GM23338 (cell line): ENCODE results near the gene TIMP3. TPM values are rescaled to one million over a fixed set of nuclear protein-coding genes. Genes with fewer than 3 reads are reported as not detected.

Experiments
- ATAC-seq: fragments of 200-7000 bp; cut with Tn5 transposase; 3 replicates; pipeline ENCODE4 v1.9.1; 2020
- DNase-seq: peaks from one replicate; pipeline ENCODE4 v3.0.0-alpha.2; 2015; ENCODE audit warnings: low spot score
- H2AFZ ChIP-seq: fragments of 200-600 bp; sonication (generic); 2 replicates; pipeline ENCODE4 v1.8.0; 2016; ENCODE audit warnings: antibody characterized with exemption, mild to moderate bottlenecking, moderate library complexity
- H3F3A ChIP-seq: fragments of 200-600 bp; sonication (generic); replicated peaks from 2 replicates; pipeline ENCODE4 v1.8.0; 2017; ENCODE audit warnings: antibody characterized with exemption, mixed run types, low read depth
- H3K27ac ChIP-seq: fragments of 200-600 bp; sonication (generic); 2 replicates; pipeline ENCODE4 v1.6.1; 2016; ENCODE audit warnings: low read depth
- H3K27me3 ChIP-seq: fragments of 200-600 bp; sonication (generic); 2 replicates; pipeline ENCODE4 v1.8.0; 2016; ENCODE audit warnings: mild to moderate bottlenecking, mixed run types, moderate library complexity; ENCODE audit not compliant: insufficient read depth
- H3K36me3 ChIP-seq: fragments of 200-600 bp; sonication (generic); 2 replicates; pipeline ENCODE4 v1.8.0; 2016; ENCODE audit warnings: mild to moderate bottlenecking; ENCODE audit not compliant: insufficient read depth
- H3K4me1 ChIP-seq: fragments of 200-600 bp; sonication (generic); 2 replicates; pipeline ENCODE4 v1.8.0; 2016; ENCODE audit warnings: mild to moderate bottlenecking, moderate library complexity; ENCODE audit not compliant: insufficient read depth
- H3K4me2 ChIP-seq: fragments of 200-600 bp; sonication (generic); 2 replicates; pipeline ENCODE4 v1.7.1; 2017; ENCODE audit warnings: mixed run types
- H3K4me3 ChIP-seq: fragments of 200-600 bp; sonication (generic); 2 replicates; pipeline ENCODE4 v1.6.1; 2016; ENCODE audit warnings: mixed run types
- H3K79me2 ChIP-seq: fragments of 200-600 bp; sonication (generic); replicated peaks from 2 replicates; pipeline ENCODE4 v1.8.0; 2017; ENCODE audit warnings: mild to moderate bottlenecking; ENCODE audit not compliant: insufficient read depth
- H3K9me2 ChIP-seq: fragments of 200-600 bp; sonication (generic); 2 replicates; pipeline ENCODE4 v1.8.0; 2017; ENCODE audit not compliant: insufficient read depth
- H4K20me1 ChIP-seq: fragments of 200-600 bp; sonication (generic); replicated peaks from 2 replicates; pipeline ENCODE4 v1.8.0; 2017; ENCODE audit warnings: mild to moderate bottlenecking; ENCODE audit not compliant: insufficient read depth
- H3K27ac Mint-ChIP-seq: 2 replicates; pipeline ENCODE4 v1.8.0; 2020; ENCODE audit warnings: inconsistent platforms, mild to moderate bottlenecking, moderate library complexity, mixed read lengths
- H3K27me3 Mint-ChIP-seq: 3 replicates; pipeline ENCODE4 v1.8.0; 2022; ENCODE audit warnings: low read depth, mild to moderate bottlenecking, moderate library complexity, mixed read lengths, inconsistent platforms; ENCODE audit not compliant: insufficient read depth, poor library complexity
- H3K36me3 Mint-ChIP-seq: 3 replicates; pipeline ENCODE4 v1.8.0; 2021; ENCODE audit warnings: low read depth, mild to moderate bottlenecking, inconsistent platforms, moderate library complexity, mixed read lengths
- H3K4me1 Mint-ChIP-seq: 3 replicates; pipeline ENCODE4 v1.8.0; 2020; ENCODE audit warnings: mild to moderate bottlenecking, inconsistent platforms, mixed read lengths
- H3K4me3 Mint-ChIP-seq: 3 replicates; pipeline ENCODE4 v1.8.0; 2021; ENCODE audit warnings: moderate library complexity, mild to moderate bottlenecking, inconsistent platforms, mixed read lengths
- H3K9me3 Mint-ChIP-seq: 3 replicates; pipeline ENCODE4 v1.8.0; 2020; ENCODE audit warnings: moderate library complexity, mild to moderate bottlenecking, inconsistent platforms, mixed read lengths
- CREB1 ChIP-seq: fragments of 250-450 bp; sonication (Bioruptor Pico); IDR thresholded peaks from 2 replicates; pipeline ENCODE4 v1.5.0; 2020; ENCODE audit warnings: low read depth, mild to moderate bottlenecking, moderate library complexity
- CTCF ChIP-seq, 2 experiments: fragments of 200-600 bp in 1 of 2; sonication (generic) in 1 of 2; conservative IDR thresholded peaks; 2 replicates each; pipeline versions ENCODE4 v1.5.1 to v1.6.1; 2016 to 2017; ENCODE audit warnings: antibody characterized with exemption in 2 of 2, low read depth in 2 of 2, mild to moderate bottlenecking in 2 of 2, moderate library complexity in 1 of 2
- EZH2 ChIP-seq: fragments of 200-600 bp; sonication (generic); IDR thresholded peaks from one replicate; pipeline ENCODE4 v1.8.0; 2017; ENCODE audit warnings: antibody characterized with exemption, mild to moderate bottlenecking, low read depth; ENCODE audit not compliant: unreplicated experiment
- EZH2phosphoT487 ChIP-seq: fragments of 200-600 bp; sonication (generic); IDR thresholded peaks from one replicate; pipeline ENCODE4 v1.8.1; 2018; ENCODE audit warnings: antibody characterized with exemption; ENCODE audit not compliant: unreplicated experiment
- JUNB ChIP-seq: IDR thresholded peaks from one replicate; pipeline ENCODE4 v1.6.1; 2016; ENCODE audit warnings: antibody characterized with exemption; ENCODE audit not compliant: unreplicated experiment
- NANOG ChIP-seq: IDR thresholded peaks from 2 replicates; pipeline ENCODE4 v1.6.1; 2016; ENCODE audit warnings: antibody characterized with exemption, borderline replicate concordance
- POLR2AphosphoS5 ChIP-seq: IDR thresholded peaks from 2 replicates; pipeline ENCODE4 v1.6.1; 2016; ENCODE audit warnings: antibody characterized with exemption, low read depth
- REST ChIP-seq: IDR thresholded peaks from one replicate; pipeline ENCODE4 v1.6.1; 2018; ENCODE audit warnings: antibody characterized with exemption; ENCODE audit not compliant: unreplicated experiment
- ZNF114 ChIP-seq: fragments of 250-450 bp; sonication (Bioruptor Pico); IDR thresholded peaks from 2 replicates; pipeline ENCODE4 v1.5.0; 2020; ENCODE audit warnings: mild to moderate bottlenecking, moderate library complexity
- ZNF331 ChIP-seq: fragments of 250-450 bp; sonication (Bioruptor Pico); IDR thresholded peaks from 2 replicates; pipeline ENCODE4 v1.5.0; 2020; ENCODE audit warnings: low read depth, mild to moderate bottlenecking, moderate library complexity
- ZNF462 ChIP-seq: fragments of 250-450 bp; sonication (Bioruptor Pico); IDR thresholded peaks from 2 replicates; pipeline ENCODE4 v1.5.0; 2020; ENCODE audit warnings: mild to moderate bottlenecking, moderate library complexity
- polyA plus RNA-seq: library from polyadenylated mRNA; unstranded; fragments of >200 nt; fragmentation: Nextera tagmentation; extraction: Ambion mirVana; gene quantifications from 2 replicates; pipeline ENCODE4 v1.2.1, GENCODE V29; 2016
- total RNA-seq: library from RNA; depleted of rRNA; stranded (reverse); fragments of >200 nt; shearing (Covaris generic); gene quantifications from 2 replicates; pipeline ENCODE4 v1.2.3, GENCODE V29; 2014
- TF ChIP-seq, protein P1 (sequence below): IDR thresholded peaks from 2 replicates; pipeline ENCODE4 v1.6.1; 2016; ENCODE audit warnings: antibody characterized with exemption

Gene TIMP3
- total and polyA plus RNA-seq, 2 experiments from 2014 or later: 1.4 to 4.3 TPM

DNA sequence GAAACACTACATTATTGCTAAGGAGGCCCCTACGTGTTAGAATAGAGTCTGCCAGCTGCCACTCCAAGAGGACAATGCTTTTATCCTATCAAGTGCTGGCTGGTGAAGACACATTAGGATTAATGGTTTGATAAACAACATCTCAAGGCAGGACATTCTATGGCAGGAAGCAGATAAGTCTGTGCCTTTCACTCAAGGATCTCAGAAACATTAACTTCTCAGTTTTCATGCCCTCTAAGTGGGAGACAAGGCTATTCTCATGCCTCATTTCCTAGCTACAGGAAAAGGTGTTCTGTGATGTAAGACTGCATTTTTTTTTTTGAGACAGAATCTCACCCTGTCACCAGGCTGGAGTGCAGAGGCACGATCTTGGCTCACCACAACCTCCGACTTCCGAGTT, 23.5 kb upstream of the TIMP3 start:
- Histone ChIP-seq H3K9me2 (no peaks in the 10 kb centered on the region), H3K4me1 (no peaks in the 10 kb centered on the region), H3F3A (no peaks in the 10 kb centered on the region), H3K79me2 (no peaks in the 10 kb centered on the region), H2AFZ (no peak overlapping the region), H3K36me3 (no peaks in the 10 kb centered on the region), H4K20me1 (peaks cover 4% of the 10 kb centered on the region), H3K27me3 (no peaks in the 10 kb centered on the region), H3K4me2 (no peak overlapping the region), H3K27ac (no peak overlapping the region), H3K4me3 (no peak overlapping the region)
- DNase-seq (no peak), ATAC-seq (no peak)
- Mint-ChIP-seq H3K27ac (no peak overlapping the region), H3K27me3 (peaks cover 5% of the 10 kb centered on the region), H3K4me1 (peaks cover 11% of the 10 kb centered on the region), H3K4me3 (no peak overlapping the region), H3K9me3 (no peaks in the 10 kb centered on the region), H3K36me3 (no peaks in the 10 kb centered on the region)
- TF ChIP-seq ZNF331: no peak
- TF ChIP-seq EZH2phosphoT487: no peak
- no peak for TF ChIP-seq CREB1
- no peak for TF ChIP-seq ZNF462 (CRISPR knock-in tag)
- no peak for TF ChIP-seq POLR2AphosphoS5
- TF ChIP-seq EZH2: no peak
- TF ChIP-seq NANOG: no peak
- TF ChIP-seq, protein P1, sequence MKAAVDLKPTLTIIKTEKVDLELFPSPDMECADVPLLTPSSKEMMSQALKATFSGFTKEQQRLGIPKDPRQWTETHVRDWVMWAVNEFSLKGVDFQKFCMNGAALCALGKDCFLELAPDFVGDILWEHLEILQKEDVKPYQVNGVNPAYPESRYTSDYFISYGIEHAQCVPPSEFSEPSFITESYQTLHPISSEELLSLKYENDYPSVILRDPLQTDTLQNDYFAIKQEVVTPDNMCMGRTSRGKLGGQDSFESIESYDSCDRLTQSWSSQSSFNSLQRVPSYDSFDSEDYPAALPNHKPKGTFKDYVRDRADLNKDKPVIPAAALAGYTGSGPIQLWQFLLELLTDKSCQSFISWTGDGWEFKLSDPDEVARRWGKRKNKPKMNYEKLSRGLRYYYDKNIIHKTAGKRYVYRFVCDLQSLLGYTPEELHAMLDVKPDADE: no peak
- TF ChIP-seq REST: no peak
- TF ChIP-seq JUNB: no peak
- TF ChIP-seq CTCF (conservative IDR thresholded peaks at IDR 0.05; ENCODE audit: low read depth in 2 of 2): no peak
- no peak for TF ChIP-seq ZNF114 (CRISPR knock-in tag)
